NCI-H345 treated with DMSO at 0.1 percent for 48 hours (cell line): ENCODE measurements around the gene ZNF688.
A peak's percentile ranks its signal among the peaks of the same experiment; 100 is the strongest.
"Not testable (repeated sequence)": the region's sequence is repeated elsewhere in the genome, so short reads cannot be mapped to it uniquely, and the experiment has no call there.

Experiments used
- DNase-seq: peaks from one replicate; lab custom pipeline; 2025; ENCODE audit not compliant: unreplicated experiment; lab: John Stamatoyannopoulos, UW

The ZNF688 gene

GRCh38 chr16:30557957-30558788, 13.3 kb downstream of the ZNF688 start, which contains the start of gene ZNF764:
Gene ZNF764 (minus strand): TSS chr16:30558374. CDS start chr16:30558182, 192 bp downstream.
- peak; percentile 99 for DNase-seq

GRCh38 chr16:30557707-30557956, 13.9 kb downstream of the ZNF688 start:
- no peak for DNase-seq

DNA sequence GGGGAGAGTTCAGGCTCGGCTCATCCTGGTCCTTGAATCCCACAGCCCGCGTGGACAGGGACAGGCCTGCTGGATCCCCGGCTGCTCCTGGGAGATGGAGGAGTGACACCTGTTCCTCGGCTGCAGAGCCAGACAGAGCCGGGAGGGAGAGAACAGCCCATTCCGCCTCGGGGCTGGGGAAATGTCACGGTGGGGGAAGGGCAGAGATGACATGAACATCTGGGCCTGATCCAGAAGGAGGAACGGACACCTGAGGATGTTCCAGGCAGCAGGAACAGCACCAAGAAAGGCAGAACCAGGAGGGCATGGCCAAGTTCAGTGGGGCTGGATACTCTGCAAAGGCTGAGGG, 15.4 kb downstream of the ZNF688 start:
- DNase-seq = no peak

DNA sequence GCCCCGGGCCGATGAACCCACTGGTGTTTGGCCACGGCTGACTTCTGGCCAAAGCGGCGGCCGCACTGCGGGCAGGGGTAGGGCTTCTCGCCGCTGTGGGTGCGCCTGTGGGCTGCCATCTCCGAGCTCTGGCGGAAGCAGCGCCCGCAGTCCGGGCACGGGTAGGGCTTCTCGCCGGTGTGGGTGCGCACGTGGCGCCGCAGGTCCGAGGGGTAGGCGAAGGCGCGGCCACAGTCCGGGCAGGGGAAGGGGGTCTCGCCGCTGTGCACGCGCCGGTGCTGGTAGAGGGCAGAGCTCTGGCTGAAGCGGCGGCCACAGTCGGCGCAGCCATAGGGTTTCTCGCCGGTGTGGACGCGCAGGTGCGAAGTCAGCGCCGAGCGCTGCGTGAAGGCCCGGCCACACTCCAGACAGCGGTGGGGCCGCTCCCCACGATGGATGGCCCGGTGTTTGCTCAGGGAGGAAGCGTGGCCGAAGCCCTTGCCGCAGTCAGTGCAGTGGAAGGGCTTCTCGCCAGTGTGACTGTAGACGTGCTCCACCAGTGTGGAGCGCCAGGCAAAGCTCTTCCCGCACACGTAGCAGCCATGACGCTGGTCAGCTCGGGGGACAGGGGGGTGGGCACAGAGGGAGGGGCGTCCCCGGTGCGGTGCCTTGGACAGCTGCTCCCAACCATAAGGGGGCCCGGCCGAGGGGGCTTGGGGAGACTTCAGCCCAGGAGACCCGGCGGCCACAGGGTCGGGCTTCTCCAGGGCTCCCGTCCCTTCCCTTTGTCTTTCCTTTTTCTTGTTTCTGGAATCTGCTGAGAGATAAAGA, 16.0 kb downstream of the ZNF688 start:
- no peak for DNase-seq

DNA sequence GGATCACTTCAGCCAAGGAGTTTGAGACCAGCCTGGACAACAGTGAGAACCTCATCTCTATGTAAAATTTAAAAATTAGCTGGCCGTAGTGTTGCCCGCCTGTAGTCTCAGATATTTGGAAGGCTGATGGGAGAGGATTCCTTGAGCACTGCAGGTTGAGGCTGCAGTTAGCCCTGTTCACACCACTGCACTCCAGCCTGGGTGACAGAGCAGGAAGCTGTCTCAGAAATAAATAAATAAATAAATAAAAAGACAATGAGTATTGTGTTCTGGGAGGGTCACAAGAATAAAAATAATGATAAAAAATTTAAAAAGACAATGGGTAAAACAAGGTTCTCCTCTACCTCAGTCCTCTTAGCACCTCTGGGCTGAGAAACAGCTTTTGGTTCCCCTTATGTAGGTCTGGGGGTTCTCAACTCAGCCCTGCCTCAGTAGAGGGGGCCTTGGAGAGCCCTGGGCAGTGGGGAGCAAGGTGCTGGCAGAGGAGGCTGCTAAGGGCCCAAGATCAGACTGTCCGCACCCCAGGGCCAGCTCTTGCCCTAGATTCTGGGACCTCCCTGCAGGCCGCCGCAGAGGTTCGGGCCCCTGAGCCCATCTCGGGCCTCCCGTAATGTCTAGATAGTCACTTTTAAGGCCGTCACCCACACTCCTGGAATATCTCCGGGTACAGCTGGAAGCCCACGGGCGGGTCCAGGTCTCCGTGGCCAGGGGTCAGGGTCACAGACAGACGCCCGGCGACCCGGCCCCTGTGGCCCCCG, 16.8 kb downstream of the ZNF688 start:
- DNase-seq = no peak

DNA sequence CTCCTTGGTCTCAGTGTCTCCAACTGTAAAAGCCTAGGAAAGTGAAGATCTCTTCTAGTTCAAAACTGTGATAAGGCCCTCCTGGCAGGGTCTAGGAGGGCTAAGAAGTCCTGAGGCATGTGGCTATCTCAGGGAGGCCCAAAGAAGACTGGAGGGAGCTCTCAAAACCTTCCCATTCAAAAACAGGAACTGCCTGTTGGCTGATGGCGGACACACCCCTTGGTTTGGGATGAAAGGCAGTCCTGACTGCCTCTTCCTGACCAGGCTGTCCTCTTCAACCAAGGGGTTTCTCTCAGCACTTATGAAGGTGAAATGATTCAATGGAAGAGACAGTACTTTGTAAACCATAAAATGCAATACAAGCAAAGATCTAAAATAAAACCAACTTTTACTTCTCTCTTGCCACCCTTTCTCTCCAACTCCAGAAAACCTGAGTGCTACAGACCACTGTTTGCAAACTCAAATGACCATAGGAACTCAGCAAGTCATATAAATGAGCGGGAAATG, 18.1 kb downstream of the ZNF688 start:
- DNase-seq = no peak

- DNase-seq = no peak
These were observed 18.6 kb downstream of the ZNF688 start for GRCh38 chr16:30552956-30553355.

DNA sequence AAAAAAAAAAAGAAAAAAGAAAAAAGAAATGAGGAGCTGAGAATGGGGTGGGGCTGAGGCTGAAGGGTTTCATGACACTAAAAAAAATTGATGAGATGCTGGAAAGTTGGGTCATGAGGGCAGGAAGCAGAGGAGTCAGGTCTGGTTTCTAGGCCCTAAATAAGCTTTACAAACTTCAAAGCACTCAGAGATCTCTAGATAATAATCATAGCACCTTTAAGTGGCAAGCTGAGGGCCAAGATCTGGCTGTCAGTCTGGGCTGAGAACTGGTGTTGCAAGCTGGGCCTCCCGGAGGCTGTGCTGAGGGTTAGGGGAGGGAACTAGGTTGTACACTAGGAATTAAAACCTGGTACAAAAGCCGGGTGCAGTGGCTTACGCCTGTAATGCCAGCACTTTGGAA, 19.7 kb downstream of the ZNF688 start:
- DNase-seq = no peak

DNA sequence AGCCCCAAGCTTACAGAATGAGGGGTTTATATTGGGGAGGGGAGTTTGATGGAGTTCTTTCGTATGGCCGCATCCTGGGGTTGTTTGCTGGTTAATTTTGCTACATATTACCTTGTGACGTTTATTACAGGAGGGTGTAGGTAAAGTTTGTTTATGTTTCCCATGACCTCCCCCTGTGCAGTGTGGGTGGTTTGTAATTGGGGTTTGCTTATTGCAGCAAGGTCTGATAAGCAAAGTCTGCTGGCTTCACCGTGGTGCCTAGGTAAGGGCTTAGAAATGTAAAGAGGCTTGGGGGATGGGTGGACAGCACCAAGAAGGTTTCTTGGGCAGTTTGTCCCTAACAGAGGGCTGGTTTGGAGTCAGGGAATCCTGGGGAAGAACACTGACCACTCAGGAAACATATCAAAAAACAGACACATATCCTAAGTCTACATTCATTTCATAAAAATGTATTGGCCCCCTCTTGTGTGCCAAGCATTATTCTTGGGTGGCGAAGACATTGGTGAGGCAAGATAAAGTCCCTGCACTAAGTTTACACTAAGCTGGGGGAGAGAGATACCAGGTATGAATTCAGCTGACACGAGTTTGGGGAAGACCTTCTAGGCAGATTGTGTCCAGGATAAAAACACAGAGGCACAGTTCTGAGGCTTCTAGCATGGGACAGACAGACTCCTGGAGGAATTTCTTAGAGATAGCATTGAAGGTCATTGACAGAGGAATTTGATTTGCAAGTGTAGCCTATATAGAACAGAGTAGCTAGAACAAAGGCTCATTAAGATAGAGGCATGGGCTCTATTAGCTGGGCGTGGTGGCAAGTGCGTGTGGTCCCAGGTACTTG, 22.9 kb downstream of the ZNF688 start:
- DNase-seq = no peak

GRCh38 chr16:30546115-30546514, 25.4 kb downstream of the ZNF688 start:
- DNase-seq = no peak

DNA sequence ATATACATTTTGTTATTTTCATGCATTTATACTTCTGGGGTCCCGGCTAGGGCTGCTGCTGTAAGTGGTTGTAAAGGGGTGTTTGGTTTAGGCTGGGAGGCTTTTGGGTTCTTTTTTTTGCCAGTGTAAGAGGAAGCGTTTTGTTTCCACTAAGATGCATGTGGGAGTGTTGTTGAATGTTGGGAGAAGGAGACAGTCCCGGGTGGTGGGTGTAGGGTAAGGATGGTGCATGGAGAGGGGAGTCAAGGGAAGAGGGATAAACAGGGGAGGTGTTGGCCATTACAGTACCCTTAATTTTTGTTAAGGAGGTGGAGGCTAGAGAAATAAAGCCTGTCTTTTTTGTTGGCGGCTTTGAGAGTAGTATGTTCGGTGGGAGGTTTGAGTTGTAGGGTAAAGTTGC, 28.4 kb downstream of the ZNF688 start:
- DNase-seq = no peak

DNA sequence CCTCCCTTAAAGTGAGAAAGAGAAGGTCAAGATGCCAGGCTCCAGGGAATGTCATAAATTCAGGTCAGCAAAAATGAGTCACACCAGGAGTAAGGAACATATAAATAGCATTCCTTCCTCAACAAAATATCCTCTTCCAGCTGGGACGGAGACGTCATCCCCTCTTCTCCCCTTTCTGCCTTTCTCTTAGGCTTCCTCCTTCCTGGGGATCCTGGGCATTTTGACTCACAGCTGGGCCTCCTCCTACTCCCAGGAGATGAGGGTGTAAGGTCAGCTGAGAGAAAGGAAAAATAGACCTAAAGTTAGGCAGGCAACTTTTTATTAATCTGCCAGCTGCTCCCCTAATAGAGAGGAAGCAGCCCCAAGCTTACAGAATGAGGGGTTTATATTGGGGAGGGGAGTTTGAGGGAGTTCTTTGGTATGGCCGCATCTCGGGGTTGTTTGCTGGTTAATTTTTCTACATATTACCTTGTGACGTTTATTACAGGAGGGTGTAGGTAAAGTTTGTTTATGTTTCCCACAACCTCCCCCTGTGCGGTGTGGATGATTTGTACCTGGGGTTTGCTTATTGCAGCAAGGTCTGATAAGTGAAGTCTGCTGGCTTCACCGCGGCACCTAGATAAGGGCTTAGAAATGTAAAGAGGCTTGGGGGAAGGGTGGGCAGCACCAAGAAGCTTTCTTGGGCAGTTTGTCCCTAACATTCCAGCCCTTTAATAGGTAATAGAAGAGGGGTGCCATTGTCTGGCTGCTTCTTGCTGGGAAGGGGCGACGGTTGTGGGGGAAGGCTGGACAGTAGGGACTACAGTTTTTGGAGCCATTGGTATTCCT, 29.8 kb downstream of the ZNF688 start:
- DNase-seq = no peak

GRCh38 chr16:30540916-30541464, 30.5 kb downstream of the ZNF688 start:
- DNase-seq = not testable (repeated sequence)

GRCh38 chr16:30539986-30540526, 31.5 kb downstream of the ZNF688 start:
- not testable (repeated sequence) for DNase-seq

DNA sequence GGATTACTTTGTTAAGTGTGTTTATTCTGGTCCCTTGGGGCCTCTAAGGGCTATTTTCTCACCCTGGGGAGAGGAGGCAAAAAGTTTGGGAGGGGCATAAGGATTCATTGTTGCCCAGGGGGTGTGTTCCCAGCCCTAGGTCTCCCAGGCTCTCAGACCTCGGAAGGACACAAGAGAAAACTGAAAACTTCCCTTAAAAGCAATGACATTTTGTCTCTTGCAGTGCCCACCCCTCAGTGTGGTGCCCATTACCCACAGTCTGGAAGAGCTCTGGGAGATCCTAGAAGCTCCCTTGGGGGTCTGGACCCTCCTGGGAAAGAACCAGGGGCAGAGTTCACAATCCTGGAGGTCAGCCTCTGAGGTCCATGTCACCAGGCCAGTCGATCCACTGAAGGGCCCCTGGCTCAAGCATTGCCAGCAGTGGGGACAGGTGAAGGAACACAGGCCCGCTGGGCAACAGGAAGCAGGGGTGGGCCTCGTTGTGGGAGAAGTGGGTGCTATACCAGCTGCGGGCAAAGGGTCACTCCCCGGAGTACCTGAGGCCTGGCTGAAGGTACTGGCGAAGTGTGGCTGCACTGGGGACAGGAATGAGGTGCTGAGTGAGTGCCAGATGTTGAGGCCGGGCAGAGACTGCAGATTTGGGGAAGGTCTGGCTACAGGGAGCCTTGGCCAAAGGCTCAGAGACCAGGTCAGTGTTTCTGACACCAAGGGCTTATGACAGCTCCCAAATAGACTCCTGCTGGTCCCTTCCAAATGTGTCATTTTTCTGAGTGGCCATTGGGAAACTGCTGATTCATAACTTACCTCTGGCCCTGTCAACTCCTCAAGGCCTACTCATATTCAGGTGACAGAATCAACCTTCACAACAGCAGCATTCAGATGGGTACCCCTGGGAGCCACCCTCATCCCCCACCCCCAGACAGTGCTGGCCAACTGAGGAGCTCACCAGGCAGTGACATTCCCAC, 32.2 kb downstream of the ZNF688 start:
- DNase-seq = no peak

- not testable (repeated sequence) for DNase-seq
These were observed 35.0 kb downstream of the ZNF688 start for GRCh38 chr16:30536391-30537024.

DNA sequence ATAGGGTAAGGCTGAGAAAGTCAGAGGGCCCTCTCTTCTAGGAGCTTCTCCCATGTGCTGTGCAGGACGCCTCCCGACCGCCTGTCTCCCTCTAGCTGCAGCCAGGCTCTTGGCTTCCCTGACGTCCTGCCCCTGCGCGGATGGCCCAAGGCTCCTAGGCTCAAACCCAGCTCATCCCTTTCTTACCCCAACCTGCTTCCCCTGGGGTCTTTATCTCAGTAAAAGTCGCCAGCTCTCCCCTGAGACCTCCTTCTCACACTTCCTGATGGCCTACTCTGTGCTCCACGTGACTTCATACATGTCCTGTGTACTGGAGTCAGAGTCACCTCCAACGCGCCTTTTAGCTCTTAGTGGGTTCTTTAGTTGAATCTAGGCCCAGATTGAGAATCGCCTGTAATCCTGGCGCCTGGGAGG, 35.7 kb downstream of the ZNF688 start:
- DNase-seq = peak; percentile 57
